GM12878 (cell line): ENCODE measurements around the gene ABCD3.

Experiments used
- BRCA1 ChIP-seq: IDR thresholded peaks from 2 replicates; pipeline ENCODE4 v1.6.1; 2011; ENCODE audit warnings: low read depth, low read length, improper control_type of control experiment
- GABPA ChIP-seq: IDR thresholded peaks from 2 replicates; pipeline ENCODE4 v1.6.1; 2014; ENCODE audit warnings: antibody characterized with exemption, low read depth, mild to moderate bottlenecking, inconsistent platforms
- MAX ChIP-seq: IDR thresholded peaks from 2 replicates; pipeline ENCODE4 v1.6.1; 2012; ENCODE audit warnings: low read depth, low read length, improper control_type of control experiment
- SIN3A ChIP-seq: IDR thresholded peaks from 2 replicates; pipeline ENCODE4 v1.6.1; 2012; ENCODE audit warnings: low read depth, low read length, improper control_type of control experiment

- TF ChIP-seq SIN3A = no peak
- TF ChIP-seq BRCA1 = no peak
- TF ChIP-seq MAX = no peak
- no peak for TF ChIP-seq GABPA
Observed at GRCh38 chr1:94471271-94471670, 53.1 kb downstream of the ABCD3 start.
